Activated CD8-positive, alpha-beta T cell treated with anti-CD3 and anti-CD28 coated beads for 36 hours (primary cell): ENCODE data around the gene ACSBG1. TPM values are rescaled to one million over a fixed set of nuclear protein-coding genes. Genes with fewer than 3 reads are reported as not detected.

ENCODE experiments used
- ATAC-seq: fragments of 200-7000 bp; cut with Tn5 transposase; one replicate; pipeline ENCODE4 v1.10.0; 2021; ENCODE audit warnings: mild to moderate bottlenecking, moderate library complexity
- CTCF ChIA-PET: fragments of 350-600 bp; sonication (Branson Sonifier 250); formaldehyde crosslinking; loops from one replicate; lab custom pipeline; 2021; ENCODE audit warnings: antibody characterized with exemption; lab: Charles Lee
- POLR2A ChIA-PET: fragments of 350-600 bp; sonication (Branson Sonifier 250); formaldehyde crosslinking; loops from one replicate; lab custom pipeline; 2021; ENCODE audit warnings: antibody characterized with exemption; lab: Charles Lee
- DNase-seq: peaks from one replicate; pipeline ENCODE4 v3.0.0-alpha.2; 2020
- H3K27ac Mint-ChIP-seq: one replicate; pipeline ENCODE4 v1.8.0; 2021; ENCODE audit warnings: mild to moderate bottlenecking, mixed read lengths
- H3K27me3 Mint-ChIP-seq: one replicate; pipeline ENCODE4 v1.8.0; 2021; ENCODE audit warnings: mixed read lengths
- H3K36me3 Mint-ChIP-seq: one replicate; pipeline ENCODE4 v1.8.0; 2021; ENCODE audit warnings: low read depth, mixed read lengths
- H3K4me1 Mint-ChIP-seq: one replicate; pipeline ENCODE4 v1.8.0; 2021; ENCODE audit warnings: low read depth, mixed read lengths
- H3K4me3 Mint-ChIP-seq: one replicate; pipeline ENCODE4 v1.8.0; 2021; ENCODE audit warnings: mild to moderate bottlenecking, moderate library complexity, mixed read lengths
- H3K9me3 Mint-ChIP-seq: one replicate; pipeline ENCODE4 v1.8.0; 2021; ENCODE audit warnings: mixed read lengths
- CTCF ChIP-seq: fragments of 200-600 bp; IDR thresholded peaks from one replicate; pipeline ENCODE4 v1.8.0; 2022; ENCODE audit warnings: antibody characterized with exemption, mild to moderate bottlenecking
- intact Hi-C: fragments of 100-400 bp; cut with micrococcal nuclease; formaldehyde crosslinking; loops from one replicate; pipeline ENCODE4 v1.10.0; 2022
- total RNA-seq, 2 experiments: library from RNA; stranded (reverse); gene quantifications; one replicate each; pipeline ENCODE4 v1.2.3, GENCODE V29; 2021

ACSBG1 gene
- total RNA-seq, 2 experiments from 2014 or later: 0.18 TPM; not detected in 1

GRCh38 chr15:78148392-78149067, 85.8 kb downstream of the ACSBG1 start:
- Mint-ChIP-seq H3K9me3 (no peaks in the 10 kb centered on the region), H3K4me3 (peak overlapping the region; percentile 96), H3K4me1 (peaks cover 38% of the 10 kb centered on the region), H3K36me3 (peaks cover 16% of the 10 kb centered on the region), H3K27me3 (no peaks in the 10 kb centered on the region), H3K27ac (peak overlapping the region; percentile 93)
- no peak for TF ChIP-seq CTCF
- POLR2A ChIA-PET: interaction anchor here (0.6 to 3.6 kb wide), 12 partner anchors 10 to 117 kb away, joined by 3 to 13 read pairs (median 6); partner anchors contain the start of genes CIB2 and DNAJA4
- DNase-seq: no peak
- CTCF ChIA-PET: interaction anchor here (0.8 to 2.9 kb wide), 7 partner anchors 11 to 182 kb away, joined by 3 to 12 read pairs (median 3); no protein-coding TSS in a partner anchor
- intact Hi-C loops: no loop called here
- peak; percentile 8 for ATAC-seq

- ATAC-seq (no peak), DNase-seq (no peak)
- ChIA-PET CTCF (interaction anchor here (1.0 to 2.9 kb wide), 7 partner anchors 10 to 181 kb away, joined by 3 to 12 read pairs (median 3); no protein-coding TSS in a partner anchor), POLR2A (interaction anchor here (0.9 to 1.3 kb wide), 4 partner anchors 9 to 21 kb away, joined by 3 to 7 read pairs (median 4); partner anchors contain the start of gene CIB2)
- Mint-ChIP-seq H3K4me3 (peak overlapping the region; percentile 96), H3K4me1 (peaks cover 29% of the 10 kb centered on the region), H3K27ac (no peak overlapping the region), H3K27me3 (no peaks in the 10 kb centered on the region), H3K9me3 (no peaks in the 10 kb centered on the region), H3K36me3 (peaks cover 7% of the 10 kb centered on the region)
- intact Hi-C loops: no loop called here
- no peak for TF ChIP-seq CTCF
These were observed 86.8 kb downstream of the ACSBG1 start for GRCh38 chr15:78147566-78147965.

- ChIA-PET POLR2A (interaction anchor here (1.0 kb wide), 1 partner anchor 15 kb away, joined by 5 read pairs; the partner anchor contains the start of gene CIB2), CTCF (interaction anchor here (1.0 to 1.1 kb wide), 2 partner anchors 12 to 49 kb away, joined by 3 read pairs; no protein-coding TSS in a partner anchor)
- Mint-ChIP-seq H3K27me3 (no peaks in the 10 kb centered on the region), H3K27ac (no peak overlapping the region), H3K9me3 (no peaks in the 10 kb centered on the region), H3K36me3 (peaks cover 6% of the 10 kb centered on the region), H3K4me3 (no peak overlapping the region), H3K4me1 (peaks cover 28% of the 10 kb centered on the region)
- no peak for TF ChIP-seq CTCF
- ATAC-seq (no peak), DNase-seq (no peak)
- intact Hi-C loops: no loop called here
These were observed 87.8 kb downstream of the ACSBG1 start for GRCh38 chr15:78146425-78147154.

- POLR2A ChIA-PET: no interaction called here
- Mint-ChIP-seq H3K36me3 (no peaks in the 10 kb centered on the region), H3K4me1 (peaks cover 6% of the 10 kb centered on the region), H3K27me3 (no peaks in the 10 kb centered on the region), H3K9me3 (no peaks in the 10 kb centered on the region), H3K27ac (no peak overlapping the region), H3K4me3 (no peak overlapping the region)
- no peak for TF ChIP-seq CTCF
- intact Hi-C loops: no loop called here
- CTCF ChIA-PET: interaction anchor here (1.0 to 2.4 kb wide), 2 partner anchors 11 to 53 kb away, joined by 5 to 10 read pairs; partner anchors contain the start of gene CIB2
- no peak for DNase-seq
- ATAC-seq: no peak
These were observed 92.0 kb downstream of the ACSBG1 start for GRCh38 chr15:78142332-78142731.
